D341Med (cell line): ENCODE results near the gene PDLIM3.
"Not testable (repeated sequence)": the region's sequence is repeated elsewhere in the genome, so short reads cannot be mapped to it uniquely, and the experiment has no call there.

ENCODE experiments used
- DNase-seq: peaks from one replicate; pipeline ENCODE4 v3.0.0; 2012; ENCODE audit warnings: low spot score

PDLIM3 gene, protein sequence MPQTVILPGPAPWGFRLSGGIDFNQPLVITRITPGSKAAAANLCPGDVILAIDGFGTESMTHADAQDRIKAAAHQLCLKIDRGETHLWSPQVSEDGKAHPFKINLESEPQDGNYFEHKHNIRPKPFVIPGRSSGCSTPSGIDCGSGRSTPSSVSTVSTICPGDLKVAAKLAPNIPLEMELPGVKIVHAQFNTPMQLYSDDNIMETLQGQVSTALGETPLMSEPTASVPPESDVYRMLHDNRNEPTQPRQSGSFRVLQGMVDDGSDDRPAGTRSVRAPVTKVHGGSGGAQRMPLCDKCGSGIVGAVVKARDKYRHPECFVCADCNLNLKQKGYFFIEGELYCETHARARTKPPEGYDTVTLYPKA

DNA sequence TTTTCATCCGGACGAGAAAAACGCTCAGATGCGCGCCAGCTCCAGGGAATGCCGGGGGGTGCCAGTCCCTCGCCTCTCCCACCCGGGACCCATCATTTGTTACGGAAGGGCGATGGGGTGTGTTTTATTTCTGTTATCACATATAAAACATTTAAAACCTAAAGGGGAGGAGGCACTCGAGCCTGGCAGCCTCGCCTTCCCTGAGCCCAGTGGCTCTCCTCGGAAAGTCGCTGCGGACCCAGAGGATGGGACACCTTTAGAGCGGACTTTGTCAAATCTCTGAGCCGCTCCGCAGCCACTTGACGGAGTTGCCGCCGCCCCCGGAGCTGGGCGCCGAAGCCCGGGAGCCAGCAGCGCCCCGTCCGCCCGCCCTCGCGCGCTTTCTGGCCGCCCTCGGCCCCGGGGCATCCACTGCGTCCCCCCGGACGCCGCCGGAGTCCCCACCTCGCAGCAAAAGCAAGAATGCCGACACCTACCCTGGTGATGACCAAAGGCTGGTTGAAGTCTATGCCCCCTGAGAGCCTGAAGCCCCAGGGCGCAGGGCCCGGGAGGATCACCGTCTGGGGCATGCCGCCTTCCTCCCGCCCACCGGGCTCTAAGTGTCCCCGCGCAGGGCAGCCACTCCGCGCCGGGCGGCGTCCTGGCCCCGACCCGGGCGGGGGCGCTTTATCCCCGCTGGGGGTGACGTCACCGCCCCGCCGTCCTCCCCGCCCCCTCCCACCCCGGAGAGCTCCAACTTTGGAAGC is at the start of gene PDLIM3:
TSS of gene PDLIM3 (minus strand) at position 642 of the 746 bp plus-strand sequence. CDS start at position 569, 73 bp downstream.
- peak; percentile 87 for DNase-seq

DNA sequence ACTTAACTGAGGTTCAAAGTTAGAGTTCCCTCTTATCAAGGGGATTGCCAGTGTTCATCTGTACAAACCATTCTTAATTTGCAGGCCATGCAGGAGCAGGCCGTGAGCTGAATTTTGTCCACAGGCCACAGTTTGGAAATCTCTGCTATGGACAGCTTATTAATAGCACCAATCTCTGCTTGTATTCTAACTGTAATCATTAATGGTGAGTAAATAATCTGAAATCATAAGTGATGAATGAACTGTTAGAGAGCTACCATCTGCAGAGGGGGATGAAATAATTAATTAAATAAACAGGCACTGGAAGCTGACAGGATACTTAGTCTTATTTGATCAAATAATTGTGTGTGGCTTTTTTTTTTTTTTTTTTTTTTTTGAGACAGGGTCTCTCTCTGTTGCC is 48.5 kb upstream of the PDLIM3 start:
- no peak for DNase-seq

DNA sequence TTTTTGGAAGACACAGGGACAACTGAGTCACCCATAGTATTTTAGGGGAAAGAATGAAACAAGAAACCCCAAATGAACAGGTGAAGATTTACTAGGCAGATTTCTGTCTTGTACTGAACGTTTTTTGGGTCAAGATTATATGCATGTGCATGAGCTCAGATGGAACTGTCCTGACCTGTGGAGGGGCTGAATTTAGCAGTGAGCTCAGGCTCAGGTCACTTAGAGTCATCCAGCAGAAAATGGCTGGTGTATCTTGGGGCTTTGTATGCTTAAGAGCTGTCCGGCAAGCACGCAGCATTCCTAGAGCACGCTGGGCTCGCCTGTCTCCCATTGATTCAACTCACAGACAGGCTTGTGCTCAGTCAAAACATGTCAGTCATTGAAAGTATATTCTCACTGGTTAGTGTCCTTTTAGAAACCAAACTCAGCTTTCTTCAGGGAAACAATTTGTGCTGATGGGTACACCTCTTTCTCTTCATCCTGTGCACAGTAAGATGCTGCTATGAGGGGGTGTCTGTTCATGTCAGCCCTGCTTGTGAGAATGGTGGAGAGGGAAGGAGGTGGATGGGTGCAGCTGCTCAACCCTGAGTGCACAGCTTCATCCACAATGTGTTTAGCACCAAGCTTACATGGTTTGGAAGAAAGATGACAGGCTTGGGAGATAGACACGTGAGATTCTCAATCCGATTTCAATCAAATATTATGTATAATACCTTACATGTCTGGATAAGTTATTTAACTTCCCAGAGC is 47.5 kb upstream of the PDLIM3 start:
- DNase-seq = no peak

DNA sequence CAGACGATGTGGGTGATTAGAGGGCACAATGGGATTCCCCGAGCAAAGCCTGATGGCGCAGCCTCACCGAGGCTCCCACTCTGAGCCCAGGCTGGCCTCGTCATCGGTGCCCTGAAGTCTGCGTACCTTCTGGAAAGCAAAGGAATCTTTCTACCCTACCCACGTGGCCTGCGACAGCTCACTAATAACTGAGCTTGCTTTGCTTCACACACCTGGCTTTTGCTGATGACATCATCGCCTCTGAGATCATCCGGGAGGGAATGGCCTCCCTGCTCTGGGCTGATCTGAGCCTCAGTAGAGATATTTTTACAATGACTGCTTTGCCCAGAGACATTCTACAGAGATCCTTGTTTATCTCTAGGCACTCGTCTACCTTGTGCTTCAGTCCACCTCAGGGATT is 45.4 kb upstream of the PDLIM3 start:
- DNase-seq = no peak

DNA sequence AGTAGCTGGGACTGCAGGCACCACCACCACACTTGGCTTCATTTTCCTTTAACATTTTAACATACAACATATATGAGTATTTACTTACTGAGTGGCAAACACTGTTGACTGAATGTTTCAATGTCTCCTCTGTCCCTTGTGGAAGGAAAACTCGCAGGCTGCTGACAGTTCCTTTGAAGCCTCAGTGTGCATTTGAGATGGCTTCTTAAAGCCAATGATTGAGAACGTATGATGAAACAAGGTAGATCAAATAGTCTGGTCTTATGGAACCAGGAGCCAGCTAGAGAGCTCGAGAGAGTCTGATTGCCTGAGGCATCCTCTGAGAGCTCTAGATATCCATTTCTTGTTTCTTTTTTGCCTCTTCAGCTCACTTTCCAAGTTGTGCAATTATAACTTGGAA is 43.0 kb upstream of the PDLIM3 start:
- DNase-seq = no peak

DNA sequence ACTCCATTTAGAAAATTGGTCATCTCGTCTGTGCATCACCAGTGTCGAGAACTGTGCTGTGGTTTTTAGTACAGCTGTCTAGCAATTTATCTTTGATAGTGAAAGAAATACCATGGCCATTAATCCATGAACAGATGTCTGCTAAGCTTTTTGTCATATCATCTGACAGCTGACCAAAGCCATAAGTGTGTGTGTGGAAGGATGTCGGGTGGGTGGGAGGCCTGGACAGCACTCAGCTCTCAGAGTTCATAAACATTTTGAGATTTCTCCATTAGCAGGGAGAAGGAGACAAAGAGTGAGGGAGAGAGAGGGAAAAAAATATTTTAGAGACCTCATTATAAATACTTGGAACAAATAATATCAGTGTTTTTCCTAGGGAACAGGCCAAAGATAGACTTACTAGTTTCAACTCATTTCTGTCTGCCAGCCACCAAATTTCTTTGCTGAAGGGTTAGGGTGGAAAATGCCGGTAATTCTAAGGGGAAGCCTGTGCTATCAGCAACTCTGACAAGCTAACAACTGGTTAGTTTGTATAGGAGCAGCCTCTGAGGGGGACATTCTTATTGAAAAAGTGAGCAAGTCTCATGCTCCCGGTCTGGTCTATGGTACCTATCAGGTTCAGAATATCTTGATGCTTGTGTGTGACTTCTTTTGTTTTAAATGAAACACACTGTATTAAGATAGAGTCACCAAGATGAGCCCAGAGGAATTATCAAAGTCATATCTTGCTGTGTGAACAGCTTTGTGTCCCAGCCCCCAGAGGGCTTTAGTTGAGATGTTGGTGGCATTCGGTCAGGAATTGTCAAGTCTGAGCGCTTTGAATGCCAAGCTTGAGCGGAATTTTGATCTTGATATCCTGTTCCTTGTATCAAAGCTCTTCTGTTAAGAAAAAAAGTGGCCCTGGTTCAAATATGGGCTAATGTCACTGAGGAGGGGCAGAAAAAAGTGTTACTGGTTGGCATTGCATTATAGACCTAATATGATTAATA is 41.9 kb upstream of the PDLIM3 start:
- no peak for DNase-seq

DNA sequence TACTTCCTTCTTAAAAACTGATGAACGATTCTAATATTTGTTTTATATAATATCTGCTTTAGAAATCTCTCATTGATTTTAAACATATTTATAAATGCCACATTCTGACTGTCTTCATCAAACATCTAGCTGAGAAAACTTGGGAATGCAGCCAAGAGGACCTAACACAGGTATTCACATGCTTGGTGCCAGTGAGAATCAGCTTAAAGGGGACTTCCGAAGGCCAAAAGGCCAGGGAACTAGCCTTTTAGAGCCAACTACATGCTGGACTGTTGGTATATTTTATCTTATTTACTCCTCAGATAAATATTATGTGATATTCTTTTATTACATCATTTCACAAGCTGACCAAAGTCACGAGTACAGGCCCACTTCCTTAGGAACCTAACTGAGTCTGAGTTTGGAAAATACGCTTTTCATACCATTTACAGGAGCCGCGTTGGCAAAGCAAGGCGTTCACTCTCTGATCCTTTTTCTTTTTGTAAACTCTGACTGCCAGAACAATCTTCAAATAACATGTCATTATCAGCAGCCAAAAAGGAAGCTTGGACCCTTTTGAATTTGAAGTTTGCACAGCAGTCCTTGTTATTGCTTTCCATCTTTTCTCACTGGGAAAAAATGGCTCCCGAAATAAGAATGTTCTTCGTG is 41.1 kb upstream of the PDLIM3 start:
- no peak for DNase-seq

DNA sequence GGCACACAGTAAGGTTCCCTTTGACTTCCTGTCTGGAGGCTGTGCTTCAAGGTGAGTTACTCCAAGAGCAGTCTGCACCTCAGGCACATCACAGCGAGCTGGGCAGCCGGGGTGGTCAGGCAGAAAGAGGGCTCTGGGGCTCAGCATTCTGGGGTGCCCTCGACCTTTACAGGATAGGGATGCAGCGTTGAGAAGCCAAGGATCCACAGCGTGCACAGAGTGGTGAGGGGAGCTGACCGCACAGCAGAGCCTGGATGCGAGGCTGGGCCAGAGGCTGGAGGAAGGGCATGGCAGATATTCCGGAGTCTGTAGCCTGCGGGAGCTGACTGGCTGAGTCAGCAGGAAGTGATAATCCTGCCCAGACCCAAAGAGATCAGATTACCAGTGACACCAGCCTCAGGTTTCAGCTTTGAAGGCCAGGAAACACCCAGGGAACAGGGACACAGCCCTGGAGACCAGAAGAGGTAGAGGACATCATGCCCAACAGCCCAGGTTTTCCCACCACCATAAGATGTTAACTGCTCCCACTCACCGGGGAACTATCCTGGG is 38.4 kb upstream of the PDLIM3 start:
- peak; percentile 67 for DNase-seq

DNA sequence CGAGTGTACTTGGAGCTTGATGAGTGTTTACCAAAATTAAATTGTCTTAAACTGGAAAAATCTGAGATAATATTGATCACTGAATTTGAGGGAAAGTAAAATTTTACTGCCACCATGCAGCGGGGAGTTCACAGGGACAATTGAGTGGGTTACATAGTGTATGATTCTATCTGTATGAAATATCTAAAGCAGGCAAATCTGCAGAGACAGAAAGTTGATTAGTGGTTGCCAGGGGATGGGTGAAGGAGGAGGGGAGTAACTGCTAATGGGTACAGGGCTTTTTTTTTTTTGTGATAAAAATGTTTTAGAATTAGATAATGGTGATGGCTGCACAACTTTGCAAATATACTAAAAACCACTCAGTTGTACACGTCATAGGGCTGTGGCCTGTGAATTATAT is 35.4 kb upstream of the PDLIM3 start:
- DNase-seq = no peak

DNA sequence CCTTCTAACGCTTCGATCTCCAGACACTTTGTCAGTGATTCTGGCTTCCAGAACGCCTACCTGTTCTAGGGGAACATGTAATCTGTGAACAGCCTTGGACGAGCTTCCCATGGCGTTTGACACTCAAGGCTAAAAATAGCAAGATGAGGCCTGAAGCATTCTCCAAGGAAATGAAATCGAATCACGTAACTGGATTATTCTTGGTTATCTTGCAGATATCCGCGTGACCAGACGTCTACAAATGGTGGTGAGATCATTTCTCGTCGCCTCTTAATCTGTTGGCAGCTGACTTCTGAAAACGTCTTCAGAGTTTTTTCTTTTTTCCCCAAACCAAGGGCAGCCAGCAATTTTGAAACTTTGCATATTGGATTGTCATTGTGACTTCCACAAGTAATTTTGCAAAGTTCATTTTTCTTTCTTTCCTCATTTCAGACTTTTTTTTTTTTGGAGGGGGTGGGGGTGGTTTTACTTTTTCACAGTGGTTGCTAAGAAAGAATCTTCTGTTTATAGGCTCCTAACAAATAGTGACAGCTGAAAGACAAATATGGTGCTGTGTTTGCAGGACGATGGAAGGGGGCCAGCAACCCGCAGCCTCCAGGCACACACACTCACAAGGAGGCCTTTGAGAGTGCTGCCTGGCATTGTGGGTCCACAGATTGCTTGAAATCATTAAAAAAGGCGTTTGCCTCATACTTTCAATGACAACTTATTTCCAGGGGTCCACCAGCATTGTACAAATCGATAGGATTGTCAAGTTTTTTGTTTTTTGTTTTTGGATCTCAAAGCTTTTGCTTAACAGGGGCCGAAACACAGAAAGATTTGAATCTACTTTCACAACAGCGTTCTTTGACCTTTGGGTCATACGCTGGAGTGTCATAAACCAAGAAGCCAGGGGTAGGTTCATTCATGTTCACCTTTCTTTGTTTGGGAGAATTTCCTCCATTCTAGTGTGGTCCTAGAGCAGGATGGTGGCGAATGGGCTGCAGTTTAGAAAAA is 32.4 kb upstream of the PDLIM3 start:
- DNase-seq = no peak

DNA sequence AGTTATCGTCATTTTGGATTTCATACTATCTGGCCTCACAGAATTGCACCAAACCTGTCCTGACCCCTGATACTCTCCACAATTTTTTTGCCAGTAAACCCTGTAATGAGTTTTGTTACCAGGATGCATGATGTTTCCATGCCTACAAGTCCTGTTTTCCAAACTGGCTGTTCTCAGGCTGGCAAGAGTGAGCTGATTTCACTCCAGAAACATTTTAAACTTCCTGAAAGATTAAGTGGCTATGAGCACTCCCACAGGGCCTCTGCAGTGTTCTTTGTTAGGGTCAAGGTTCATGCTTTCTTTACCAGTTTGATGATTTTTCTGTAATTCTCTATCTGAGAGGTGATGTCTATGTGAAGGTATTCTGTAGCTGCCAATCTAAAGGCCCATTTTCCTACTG is 31.7 kb upstream of the PDLIM3 start:
- DNase-seq = no peak

DNA sequence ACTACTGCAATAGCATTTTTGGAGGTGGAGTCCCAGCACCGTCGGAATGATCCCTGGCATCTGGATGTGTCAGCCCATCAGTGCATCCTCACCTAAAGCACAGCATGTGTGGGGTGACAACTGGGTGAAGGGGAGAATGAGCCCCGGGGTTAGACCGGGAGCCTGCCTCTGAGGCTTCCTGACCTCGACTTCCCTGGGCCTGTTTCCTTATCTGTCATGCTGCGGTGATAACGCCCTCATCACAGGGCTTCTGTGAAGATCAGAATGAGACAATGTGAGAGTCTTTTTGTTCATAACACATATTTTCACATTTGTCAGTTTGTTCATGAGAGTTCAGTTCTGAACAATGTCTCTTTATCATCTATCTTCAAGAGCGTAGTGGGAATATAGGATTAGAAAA is 31.1 kb upstream of the PDLIM3 start:
- DNase-seq = no peak

DNA sequence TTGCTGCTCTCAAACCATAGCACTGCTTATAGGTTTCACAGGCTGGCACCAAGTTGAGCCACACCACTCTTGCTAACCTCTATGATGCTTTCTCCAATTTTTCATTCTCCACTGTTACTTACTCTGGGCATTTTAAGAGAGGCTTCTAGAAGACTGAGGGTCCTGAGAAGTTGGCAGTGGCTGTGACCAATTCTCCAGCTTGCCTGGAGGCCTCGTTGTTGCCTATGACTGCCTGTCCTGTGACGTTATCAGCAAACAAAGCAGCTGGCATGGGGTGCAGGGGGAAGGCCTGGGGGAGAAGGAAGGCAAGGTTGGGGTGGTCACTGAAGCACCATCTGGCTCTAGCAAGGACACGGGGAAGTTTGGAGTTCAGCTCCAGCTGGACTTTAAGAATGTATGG is 30.4 kb upstream of the PDLIM3 start:
- no peak for DNase-seq

DNA sequence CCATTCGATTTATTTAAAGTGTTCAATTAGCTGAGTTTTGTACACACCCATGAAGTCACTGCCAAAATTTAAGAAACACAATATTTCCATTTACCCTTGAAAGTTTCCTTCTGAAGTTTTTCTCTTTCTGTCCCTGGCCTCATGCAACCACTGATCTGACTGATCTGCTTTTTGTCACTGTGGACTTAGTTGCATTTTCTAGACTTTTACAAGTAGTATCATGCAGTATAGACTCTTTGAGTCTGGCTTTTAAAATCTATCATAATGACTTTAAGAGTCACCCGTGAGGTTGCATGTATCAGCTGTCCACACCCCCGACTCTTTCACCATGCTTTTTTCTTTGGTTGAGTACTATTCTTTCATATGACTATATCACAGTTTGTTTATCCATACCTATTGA is 29.0 kb upstream of the PDLIM3 start:
- no peak for DNase-seq

DNA sequence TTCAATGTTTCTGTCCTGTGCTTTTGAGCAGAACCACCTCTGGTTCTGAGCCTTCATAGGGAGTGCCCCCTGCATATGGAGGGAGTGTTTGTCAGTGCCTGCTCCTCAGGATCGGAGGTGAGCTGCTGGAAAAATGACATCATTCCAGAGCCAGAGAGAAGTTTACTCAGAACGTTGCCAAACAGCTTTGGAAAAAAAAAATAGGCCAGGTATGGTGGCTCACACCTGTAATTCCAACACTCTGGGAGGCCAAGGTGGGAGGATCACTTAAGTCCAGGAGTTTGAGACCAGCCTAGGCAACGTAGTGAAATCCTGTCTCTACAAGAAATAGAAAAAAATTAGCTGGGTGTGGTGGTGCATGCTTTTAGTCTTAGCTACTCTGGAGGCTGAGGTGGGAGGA is 27.2 kb upstream of the PDLIM3 start:
- DNase-seq = no peak

DNA sequence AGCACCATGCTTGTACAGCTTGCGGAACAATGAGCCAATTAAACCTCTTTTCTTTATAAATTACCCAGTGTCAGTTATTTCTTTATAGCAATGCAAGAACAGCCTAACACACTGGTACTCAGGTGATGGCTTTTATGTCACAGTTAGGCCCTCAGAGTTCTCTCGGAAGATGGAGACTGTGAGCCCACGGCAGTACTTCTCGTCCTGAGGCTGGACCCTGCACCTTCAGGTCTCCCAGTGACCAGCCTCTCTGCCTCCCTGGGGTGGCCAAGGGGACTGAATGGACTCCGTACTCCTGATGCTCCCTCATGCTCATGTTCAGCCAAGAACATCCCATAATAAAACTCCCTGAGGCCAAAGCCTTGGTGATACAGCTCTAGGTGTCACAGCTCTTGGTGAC is 25.0 kb upstream of the PDLIM3 start:
- no peak for DNase-seq

DNA sequence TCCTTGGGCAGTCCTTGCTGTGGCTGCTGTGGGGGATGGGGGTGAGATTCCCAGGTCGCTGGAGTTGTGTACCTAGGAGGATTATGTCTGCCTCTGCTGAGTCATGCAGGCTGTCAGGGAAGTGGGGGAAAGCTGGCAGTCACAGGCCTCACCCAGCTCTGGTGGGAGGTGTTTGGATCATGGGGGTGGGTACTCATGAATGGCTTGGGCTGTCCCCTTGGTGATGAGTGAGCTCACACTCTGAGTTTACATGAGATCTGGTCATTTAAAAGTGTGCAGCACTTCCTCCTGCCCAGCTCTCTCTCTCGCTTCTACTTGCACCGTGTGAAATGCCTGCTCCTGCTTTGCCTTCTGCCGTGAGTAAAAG is 24.6 kb upstream of the PDLIM3 start:
- DNase-seq = peak; percentile 43

DNA sequence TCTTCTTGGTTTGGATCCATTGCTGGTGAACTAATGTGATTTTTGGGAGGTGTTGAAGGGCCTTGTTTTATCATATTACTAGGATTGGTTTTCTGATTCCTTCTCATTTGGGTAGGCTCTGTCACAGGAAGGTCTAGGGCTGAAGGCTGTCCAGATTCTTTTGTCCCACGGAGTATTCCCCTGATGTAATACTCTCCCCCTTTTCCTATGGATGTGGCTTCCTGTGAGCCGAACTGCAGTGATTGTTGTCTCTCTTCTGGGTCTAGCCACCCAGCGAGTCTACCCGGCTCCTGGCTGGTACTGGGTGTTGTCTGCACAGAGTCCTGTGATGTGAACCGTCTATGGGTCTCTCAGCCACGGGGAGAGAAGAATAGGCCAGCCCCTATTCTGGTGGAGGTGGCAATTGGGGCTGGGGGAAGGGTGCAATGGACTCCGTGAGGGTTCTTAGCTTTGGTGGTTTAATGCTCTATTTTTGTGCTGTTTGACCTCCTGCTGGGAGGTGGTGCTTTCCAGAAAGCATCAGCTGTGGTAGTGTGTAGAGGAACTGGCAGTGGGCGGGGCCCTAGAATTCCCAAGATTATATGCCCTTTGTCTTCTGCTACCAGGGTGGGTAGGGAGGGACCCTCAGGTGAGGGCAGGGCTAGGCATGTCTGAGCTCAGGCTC is 24.1 kb upstream of the PDLIM3 start:
- DNase-seq = not testable (repeated sequence)
